GM18870 (cell line): ENCODE results near the gene C2orf80.
"Not testable (repeated sequence)": the region's sequence is repeated elsewhere in the genome, so short reads cannot be mapped to it uniquely, and the experiment has no call there.

Experiments used
- ATAC-seq: cut with Tn5 transposase; IDR thresholded peaks from one replicate; pipeline ENCODE4 v1.9.1; 2021; ENCODE audit warnings: moderate library complexity; ENCODE audit not compliant: unreplicated experiment

C2orf80 gene

DNA sequence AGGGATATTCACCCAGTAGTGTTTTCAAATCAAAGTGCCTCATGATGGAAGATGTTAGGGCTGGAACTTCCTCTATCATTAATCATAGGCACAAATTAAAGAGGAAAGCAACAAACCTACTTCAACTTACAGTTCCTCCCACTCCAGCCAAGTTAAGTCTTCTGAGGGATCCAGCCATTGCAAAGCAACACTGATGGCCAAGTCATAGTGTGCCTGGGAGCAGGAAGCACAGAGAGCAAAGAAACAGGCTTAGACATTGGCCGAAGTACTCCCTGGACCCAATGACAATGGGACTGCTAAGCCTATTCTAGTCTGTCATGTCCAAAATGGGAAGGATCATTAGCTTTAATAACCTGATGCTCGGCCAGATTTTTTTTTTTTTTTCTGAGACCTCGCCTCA is 7.0 kb downstream of the C2orf80 start:
- ATAC-seq: no peak

DNA sequence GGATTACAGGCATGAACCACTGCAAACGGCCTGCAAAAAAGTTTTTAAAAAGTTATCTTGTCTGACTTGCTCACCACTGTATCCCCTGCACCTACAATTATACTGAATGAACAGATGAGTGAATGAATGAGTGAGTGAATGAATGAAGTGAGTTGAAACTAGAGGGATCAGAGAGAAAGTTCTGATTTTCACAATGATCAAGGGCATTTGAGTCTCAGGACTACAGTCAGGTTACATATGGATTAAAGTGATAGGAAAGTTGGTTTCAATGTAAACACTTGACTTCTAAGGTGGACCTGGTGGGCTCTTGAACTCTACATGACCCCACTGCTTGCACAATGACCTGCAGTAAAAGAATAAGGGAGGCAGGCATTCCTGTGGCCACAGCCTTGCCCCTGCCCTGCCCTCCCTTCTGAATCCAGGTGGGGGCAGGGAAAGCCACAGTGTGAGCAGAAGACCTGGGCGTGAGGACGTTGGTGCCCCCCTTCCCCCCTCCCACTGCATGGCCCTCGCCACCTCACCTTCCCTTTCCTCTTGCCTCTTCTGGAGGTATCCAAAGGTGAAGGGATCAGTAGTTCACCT is 10.7 kb downstream of the C2orf80 start:
- no peak for ATAC-seq

DNA sequence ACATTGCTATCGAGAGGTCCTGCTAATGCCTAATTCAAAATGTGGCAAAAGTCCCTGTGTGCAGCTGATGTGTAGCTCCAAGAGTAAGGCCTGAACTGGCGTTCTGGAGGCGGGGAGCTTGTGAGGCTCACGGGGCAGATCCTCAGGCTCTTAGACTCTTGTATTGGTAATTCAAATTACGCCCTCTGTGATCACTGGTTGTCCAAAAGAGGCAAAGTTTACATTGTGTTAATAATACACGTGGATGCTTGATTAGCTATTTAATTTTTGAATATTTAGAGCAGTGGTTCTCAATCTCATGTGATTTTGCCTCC is 14.0 kb downstream of the C2orf80 start:
- no peak for ATAC-seq

DNA sequence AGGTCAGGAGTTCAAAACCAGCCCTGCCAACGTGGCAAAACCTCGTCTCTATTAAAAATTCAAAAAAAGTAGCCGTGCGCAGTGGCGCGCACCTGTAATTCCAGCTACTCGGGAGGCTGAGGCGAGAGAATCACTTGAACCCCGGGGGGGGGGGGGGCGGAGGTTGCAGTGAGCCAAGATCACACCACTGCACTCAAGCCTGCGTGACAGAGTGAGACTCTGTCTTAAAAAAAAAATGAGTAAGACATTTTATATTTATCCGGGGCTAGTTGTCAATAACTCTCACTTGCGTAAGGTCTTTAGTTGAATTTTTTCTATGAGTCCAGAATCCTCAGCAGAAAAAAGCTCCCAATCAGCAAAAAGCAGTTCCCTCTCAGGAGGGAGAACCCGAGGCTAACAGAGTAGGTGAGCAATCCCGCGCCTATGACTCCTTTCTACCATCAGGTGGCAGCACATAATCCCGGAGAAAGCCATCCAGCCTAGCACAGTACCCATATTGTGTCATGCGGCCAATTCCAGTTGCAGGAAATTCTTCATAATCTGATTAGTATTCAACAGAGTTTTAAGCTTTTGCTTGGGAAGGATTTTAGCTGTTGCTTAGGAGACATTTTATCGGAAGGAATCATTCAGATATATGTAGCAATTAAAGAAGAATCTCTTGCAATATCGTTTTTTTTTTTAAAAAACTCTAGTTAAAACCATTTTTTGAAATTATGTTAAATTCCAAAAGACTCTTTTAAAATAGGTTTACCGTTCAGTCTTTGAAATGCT is 14.6 kb downstream of the C2orf80 start:
- ATAC-seq: peak; percentile 95

DNA sequence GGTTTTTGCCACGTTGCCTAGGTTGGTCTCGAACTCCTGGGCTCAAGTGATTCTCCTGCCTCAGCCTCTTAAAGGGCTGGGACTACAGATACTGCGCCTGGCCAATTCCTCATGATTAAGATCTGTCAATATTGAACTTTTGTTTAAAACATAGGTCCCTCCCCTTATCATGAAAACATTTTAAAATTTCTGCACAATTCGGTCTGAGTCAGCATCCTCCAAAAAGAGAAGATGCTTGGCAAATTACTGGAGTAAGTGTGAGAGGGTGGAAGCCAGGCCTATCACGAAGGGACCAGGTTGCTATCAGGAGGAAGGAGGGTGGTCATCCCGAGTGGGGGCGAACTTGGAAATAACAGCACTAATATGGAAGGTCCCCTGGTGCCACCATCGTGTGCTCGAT is 15.7 kb downstream of the C2orf80 start:
- no peak for ATAC-seq

DNA sequence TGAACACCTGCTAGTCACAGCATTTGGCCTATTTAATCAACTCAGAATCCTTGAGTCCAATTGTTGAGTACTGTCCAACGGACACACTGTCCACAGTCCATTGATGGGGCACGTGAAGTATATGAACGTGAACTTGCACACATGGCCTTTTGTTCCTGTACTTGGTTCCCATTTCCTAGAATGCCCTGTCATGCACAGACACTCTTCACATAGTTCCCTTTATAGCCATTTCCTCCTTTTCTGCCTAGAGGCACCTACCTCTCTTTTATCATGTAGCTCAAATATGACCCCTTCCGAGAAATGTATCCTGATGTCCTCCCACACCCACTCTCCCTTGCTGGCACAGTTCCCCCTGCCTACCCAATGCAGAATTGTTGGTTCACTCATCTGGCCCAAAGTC is 17.7 kb downstream of the C2orf80 start:
- ATAC-seq: no peak

DNA sequence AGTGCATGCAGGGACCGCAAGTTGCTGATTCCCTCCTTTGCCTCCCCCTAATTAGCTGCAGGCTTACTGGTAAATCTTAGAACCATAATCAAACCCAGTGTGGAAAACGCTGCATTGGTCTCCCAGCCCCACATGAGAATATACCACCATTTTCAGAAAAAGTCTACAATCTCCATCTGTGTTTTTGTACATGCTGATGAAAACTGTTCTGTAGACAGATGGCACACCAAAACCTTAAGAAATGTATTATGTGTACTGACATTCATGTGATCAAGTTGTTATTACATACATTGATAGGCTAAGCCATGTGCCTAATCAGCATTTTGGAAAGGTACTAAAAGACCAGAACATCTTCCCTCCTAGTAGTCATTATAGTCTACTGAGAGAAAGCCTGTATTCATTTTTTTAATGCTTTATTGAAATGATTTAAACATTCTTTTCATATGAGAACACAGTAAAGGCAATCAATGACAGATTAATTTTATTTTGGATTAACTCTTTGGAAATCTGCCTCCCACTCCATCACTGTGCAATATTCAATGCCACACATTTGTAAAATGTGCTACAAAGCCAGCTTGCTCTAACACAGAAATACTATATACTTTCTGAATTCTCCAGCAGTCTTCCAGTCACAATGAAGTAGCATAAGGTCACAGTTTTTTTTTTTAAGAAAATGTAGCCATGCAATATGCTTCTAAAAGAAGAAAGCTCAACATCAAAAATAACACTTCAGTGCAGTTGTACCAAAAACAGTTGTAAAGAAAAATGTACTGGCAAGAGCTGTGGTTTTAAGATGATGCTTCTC is 24.7 kb downstream of the C2orf80 start:
- ATAC-seq: no peak

DNA sequence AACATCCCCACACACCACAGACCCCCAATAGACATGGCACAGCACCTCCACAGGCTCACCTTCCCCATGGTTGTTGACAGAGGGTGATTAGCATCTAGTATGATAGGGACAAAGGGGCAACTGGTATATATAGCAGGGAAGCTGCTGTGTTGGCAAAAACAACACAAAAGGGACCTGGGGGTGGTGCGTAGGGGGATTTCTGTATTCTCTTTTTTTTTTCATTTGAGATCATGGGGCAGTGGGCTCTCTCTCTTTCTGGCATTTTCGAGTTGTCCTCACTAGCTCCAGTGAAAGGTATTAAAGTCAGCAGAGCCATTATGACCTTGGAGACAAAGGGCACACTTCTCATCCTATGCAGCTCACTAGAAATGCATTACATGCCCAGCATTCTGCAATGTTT is 26.3 kb downstream of the C2orf80 start, which contains the start of gene CRYGA:
TSS of gene CRYGA (minus strand) at position 101 of the 400 bp plus-strand sequence. CDS start at position 68, 33 bp downstream.
- ATAC-seq: no peak

DNA sequence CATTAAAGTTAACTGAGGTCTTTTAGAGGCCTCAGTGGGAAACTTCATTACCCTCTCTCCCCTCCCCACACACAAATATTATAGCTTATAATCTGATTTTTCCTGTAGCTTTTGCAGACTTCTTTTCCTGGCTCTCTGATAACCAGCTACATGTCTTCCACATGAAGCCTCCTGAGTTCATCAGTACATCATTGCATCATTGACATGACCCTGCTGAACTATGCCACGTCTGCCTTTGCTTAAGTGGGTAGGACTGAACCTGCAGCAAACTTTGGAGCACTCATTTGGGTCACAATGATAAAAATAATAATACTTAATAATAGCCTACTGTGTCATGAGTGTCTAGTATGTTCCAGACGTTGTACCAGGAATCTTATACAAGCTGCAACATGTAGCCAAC is 33.4 kb downstream of the C2orf80 start:
- no peak for ATAC-seq

DNA sequence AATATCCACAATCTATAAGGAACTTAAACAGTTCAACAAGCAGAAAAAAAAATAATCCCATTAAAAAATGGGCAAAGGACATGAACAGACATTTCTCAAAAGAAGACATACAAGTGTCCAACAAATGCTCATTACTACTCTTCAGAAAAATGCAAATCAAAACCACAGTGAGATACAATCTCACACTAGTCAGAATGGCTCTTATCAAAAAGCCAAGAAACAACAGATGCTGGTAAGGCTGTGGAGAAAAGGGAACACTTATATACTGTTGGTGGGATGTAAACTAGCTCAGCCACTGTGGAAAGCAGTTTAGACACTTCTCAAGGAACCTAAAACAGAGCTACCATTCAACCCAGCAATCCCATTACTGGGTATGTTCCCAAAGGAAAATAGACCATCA is 36.7 kb downstream of the C2orf80 start:
- no peak for ATAC-seq

DNA sequence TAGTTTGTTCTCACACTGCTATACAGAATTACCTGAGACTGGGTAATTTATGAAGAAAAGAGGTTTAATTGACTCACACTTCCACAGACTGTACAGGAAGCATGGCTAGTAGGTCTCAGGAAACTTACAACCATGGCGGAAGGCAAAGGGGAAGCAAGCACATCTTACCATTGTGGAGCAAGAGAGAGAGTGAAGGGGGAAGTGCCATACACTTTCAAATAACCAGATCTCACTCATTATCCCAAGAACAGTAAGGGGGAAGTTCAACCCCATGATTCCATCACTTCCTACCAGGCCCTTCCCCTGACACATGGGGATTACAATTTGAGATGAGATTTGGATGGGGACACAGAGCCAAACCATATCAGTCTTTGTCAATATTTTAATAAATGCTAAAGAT is 38.9 kb downstream of the C2orf80 start:
- no peak for ATAC-seq

DNA sequence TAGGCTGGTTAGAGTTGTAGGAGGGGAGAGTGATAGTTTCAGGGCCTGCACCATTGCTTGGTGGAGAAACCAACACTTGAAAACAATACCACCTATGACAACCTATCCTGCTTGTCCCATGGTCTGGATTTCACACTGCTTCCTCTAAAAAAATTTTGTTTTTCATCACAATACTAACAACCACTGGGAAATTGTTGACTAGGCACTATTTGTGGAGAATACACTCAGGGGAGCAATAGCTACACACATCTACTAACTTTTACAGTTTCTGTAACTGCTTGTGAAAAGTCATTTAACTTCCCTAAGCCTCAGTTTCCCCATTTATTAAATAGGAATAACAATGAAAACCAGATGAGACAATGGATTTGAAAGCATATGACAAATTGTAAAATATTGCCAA is 39.7 kb downstream of the C2orf80 start:
- ATAC-seq: no peak

DNA sequence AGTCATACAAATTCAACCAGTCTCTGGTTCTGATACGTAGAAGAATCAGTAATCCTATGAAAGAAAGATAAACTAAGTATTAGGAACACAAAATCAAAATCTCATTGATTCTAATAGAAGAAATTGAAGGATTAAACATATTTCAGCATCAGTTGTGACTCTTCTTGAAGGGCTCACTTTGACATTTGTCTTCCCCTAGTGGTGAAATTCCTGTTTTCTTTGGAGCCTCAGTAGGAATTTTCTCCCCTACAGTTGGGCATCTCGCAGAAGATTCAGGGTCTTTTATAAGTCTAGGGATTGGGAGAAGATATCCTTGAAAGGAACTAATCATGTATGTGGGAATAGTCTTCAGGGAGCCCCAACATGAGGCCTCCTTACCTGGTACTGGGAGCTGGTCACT is 41.0 kb downstream of the C2orf80 start:
- ATAC-seq: no peak

DNA sequence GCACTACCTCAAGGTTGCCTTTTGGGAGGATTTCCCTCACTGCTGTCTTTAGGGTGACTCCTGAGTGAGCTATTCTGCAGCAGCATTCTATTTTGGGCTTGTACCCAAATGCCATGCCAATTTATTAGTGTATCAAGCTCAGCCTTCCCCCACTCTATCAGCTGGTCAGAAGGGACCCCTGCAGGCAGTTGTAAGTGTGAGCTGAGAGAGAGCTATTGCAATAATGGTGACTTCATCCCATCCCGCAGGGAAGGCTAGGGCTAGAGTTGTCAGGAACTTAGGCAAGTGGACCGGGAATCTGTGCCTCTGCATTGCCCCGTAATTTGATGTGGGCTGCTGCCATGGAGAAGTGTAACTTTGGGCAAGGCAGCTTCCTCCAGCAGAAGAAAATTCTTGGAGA is 42.1 kb downstream of the C2orf80 start:
- ATAC-seq: no peak

DNA sequence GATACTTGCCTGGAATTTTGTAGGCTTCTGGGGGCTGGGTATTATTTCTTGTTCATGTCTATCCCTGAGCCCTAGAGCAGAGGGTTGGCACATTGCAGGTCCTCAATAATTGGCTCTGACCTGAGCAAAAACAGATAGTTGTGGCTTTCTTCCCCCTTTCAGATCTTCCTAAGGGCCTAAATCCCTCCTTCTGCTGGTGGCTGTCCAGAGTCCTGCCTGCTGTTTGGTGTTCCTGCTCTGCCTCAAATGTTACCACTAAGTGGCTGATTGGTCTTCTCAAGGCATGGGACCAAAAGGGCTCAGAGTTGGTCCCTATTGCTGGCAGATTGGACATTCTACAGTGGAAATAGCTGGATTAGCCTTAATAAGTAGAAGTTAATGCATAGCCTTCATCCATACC is 42.8 kb downstream of the C2orf80 start:
- no peak for ATAC-seq

DNA sequence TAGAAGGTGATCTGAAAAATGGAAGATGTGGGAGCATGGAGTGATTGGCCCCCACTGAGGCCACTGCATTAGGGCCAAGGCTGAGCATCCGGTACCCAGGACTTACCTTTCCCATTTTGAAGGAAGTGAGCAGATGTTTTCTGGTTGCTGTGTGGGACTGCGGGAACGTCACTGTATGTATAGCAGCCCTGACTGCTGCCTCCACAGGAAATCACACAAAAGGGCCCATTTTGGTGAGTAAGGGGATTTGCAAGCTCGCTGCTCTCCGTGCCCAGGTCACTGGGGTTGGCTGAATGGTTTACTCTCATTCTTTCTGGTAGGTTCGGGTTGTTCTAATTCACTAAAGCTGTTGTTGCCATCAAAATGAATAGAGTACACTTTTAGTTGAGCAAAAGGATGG is 43.8 kb downstream of the C2orf80 start, which contains the start of gene CRYGB:
TSS of gene CRYGB (minus strand) at position 153 of the 400 bp plus-strand sequence. CDS start at position 115, 38 bp downstream.
- ATAC-seq: no peak

DNA sequence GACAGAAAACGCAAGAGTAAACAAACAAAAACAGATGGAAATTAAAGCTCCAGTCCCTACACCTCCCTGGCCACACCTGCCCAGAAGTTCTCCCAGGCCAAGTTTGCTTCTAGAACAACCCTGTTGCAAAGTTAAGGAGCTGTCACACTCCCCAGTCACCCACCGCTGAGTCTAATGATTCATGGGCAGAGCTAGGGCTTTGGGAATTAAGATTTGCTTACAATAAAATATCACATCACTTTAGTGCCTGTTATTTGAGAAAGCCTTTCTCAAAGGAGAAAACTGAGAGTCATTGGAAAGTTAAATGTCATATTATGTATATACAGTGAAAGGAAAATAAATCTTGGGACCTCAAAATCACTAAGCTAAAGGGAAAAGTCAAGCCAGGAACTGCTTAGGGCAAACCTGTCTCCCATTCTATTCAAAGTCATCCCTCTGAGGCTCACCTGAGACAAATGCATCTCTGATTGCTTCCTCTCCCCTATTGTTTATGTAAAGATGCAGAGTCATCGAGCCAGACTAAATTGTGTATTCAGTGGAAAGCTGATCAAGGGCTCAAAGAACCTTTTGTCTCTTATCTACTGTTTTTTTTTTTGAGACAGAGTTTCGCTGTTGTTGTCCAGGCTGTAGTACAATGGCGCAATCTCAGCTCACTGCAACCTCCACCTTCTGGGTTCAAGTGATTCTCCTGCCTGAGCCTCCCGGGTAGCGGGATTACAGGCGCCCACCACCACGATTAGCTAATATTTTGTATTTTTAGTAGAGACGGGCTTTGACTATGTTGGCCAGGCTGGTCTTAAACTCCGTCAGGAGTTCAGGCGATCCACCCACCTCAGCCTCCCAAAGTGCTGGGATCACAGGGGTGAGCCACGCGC is 46.7 kb downstream of the C2orf80 start:
- ATAC-seq: no peak

DNA sequence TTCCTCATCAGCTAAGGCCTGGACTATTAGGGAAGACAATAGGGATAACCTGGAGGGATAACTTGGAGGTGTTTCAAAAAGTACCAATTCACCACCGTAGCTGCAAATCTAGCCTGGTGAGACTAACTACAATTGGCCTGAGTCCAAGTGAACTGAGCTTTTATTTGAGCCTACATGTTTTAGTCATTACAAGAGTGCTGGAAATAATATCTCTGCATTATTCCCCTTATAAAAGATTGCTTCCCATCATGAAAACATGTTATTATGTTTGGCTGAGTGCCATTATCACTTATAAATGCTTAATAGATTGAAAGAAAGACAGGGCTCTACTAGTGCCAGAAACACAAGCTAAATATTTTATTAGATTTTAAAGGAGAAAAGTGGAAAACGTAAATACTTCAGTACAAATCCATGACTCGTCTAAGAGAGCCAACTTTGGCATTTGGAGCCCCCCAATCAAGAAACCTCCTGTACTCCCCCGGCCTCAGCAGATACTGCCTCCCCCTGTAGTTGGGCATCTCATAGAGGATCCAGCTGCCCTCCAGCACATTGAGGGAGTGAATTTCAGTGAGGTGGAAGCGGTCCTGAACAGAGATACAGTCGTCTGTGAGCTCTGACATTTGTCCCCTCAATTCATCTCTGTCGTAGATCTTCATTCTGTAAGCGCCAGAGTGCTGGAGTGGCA is 47.4 kb downstream of the C2orf80 start:
- no peak for ATAC-seq

DNA sequence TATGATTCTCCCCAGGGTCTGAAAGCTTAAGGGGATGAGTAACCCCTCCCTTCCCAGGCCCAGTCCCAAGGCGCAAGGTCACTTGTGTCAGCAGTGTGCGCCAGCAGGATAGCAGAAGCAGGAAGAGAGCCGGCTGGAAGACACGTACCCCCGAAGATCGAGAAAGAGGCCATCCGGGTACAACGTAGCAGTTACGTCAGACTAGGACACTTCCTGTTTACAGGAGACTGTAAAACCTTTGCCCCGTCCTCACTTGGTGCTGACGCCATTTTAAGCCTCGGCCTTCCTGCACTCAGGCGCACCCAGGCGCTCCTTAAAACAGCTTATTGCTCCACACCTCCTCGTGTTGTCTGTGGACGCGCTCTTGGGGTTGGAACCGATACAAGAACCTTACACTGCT is 50.4 kb downstream of the C2orf80 start:
- ATAC-seq: no peak

DNA sequence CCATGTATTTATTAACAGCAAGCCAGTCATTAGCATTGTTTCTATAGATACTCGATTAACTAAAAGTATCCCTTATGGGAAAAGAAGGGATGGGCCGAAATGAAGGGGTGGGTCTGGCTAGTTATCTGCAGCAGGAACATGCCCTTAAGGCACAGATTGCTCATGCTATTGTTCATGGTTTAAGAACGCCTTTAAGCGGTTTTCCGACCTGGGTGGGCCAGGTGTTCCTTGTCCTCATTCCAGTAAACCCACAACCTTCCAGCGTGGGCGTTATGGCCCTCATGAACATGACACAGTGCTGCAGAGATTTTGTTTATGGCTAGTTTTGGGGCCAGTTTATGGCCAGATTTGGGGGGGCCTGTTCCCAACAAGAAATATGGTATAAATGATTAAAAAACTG is 51.5 kb downstream of the C2orf80 start:
- ATAC-seq: not testable (repeated sequence)
